SKM-1 treated with dmso at 0.1 percent for 144 hours (cell line): ENCODE measurements around the gene ZC3H12A.

Experiments
- DNase-seq: peaks from one replicate; lab custom pipeline; 2025; ENCODE audit not compliant: unreplicated experiment; lab: John Stamatoyannopoulos, UW

ZC3H12A gene

DNA sequence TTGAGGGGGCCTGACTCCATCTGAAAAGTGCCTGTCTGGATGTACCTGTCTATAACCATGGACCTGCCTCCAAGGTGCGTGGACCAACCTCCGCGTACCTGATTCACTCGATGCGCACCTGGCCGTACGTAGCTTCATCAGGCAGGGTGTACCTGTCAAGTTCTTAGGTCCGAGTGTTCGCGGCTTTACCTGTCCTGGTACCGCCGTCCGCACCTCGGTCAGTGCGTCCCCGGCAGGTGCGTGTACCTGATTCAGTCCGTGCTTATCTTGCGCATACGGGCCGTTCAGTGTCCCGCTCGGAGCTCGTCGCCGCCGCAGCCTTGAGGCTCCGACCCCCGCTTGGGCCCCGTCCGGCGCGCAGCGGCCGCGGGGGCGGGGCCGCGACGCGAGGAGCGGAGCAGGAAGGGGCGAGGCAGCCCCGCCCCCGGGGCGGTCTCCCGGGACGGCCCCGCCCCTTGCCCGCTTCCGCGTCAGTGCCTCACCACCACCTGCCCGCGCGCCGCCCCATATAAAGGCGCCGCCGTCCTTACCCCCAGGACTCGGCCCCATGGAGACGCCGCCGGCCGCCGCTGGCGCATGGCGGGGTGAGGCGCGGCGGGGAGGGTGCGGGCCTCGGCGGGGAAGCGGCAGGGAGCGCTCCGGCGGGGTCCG is at the start of gene ZC3H12A:
TSS of gene ZC3H12A (plus strand) at position 535 of the 651 bp plus-strand sequence. CDS start 917 bp downstream, outside the sequence.
- DNase-seq = peak; percentile 73

GRCh38 chr1:37425221-37425620 is 49.2 kb upstream of the ZC3H12A start:
- no peak for DNase-seq

DNA sequence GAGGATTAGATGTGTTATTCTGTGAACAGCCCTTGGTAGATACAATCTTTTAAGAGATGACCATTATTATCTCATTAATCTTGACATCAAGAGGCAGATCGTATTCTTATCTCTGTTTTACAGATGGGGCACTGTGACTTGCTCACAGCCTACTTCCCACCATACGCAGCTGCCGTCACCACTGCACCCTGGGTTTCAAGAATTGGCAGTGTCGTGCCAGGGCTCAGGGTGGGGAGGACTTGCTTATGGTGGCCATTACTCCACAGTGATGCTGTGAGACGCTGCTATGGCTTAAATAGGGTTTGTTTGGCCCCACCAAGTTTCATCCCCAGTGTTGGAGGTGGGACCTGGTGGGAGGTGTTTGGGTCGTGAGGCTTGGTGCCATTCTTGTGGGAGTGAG is 45.4 kb upstream of the ZC3H12A start:
- no peak for DNase-seq

GRCh38 chr1:37430103-37430985 is 44.0 kb upstream of the ZC3H12A start:
- DNase-seq = no peak

DNA sequence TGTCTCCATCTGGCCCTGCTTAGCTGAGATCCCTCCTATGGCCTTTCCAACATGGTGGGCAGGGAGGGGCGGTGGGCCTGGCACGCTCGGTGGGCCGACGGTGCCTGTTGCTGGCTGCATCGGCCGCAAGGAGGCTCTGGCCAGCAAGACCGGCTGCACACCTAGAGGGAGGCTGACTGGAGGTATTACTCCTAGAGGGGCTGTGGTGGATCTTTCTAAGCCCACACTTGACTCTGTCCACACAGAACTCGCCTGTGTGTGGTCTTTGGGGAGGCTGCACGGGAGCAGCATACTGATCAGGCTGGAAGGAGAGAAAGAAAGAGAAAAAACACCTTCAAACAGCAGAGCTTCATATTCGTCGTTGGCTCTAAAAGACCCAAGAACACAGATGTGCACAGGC is 41.7 kb upstream of the ZC3H12A start:
- no peak for DNase-seq

- DNase-seq = no peak
These were observed 41.2 kb upstream of the ZC3H12A start for GRCh38 chr1:37433171-37433570.

GRCh38 chr1:37434292-37435225 is 39.8 kb upstream of the ZC3H12A start:
- peak; percentile 38 for DNase-seq

DNA sequence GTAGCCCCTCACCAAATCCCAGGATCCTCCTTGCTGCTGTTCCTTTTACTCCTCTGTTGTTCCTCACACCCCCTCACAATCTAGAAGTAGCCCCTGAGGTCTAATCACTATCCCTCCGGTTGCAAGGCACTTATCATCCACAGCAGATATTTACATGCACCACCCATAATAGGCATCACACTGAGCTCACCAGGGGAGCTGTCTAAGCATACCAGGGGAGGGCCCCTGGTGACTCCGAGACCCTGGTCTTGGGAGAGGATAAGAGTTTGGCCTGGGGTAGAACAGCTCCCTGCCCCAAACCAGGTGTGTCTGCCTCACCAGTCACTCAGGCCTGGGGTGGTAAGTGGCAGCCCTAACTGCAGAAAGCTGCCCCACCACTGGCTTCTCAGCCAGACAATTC is 37.3 kb upstream of the ZC3H12A start:
- no peak for DNase-seq

GRCh38 chr1:37438037-37438868 is 36.1 kb upstream of the ZC3H12A start:
- DNase-seq = no peak

GRCh38 chr1:37438869-37439343 is 35.5 kb upstream of the ZC3H12A start:
- DNase-seq = no peak

GRCh38 chr1:37439349-37439995 is 34.9 kb upstream of the ZC3H12A start:
- DNase-seq = no peak

- DNase-seq = no peak
These were observed 32.9 kb upstream of the ZC3H12A start for GRCh38 chr1:37441490-37441889.

DNA sequence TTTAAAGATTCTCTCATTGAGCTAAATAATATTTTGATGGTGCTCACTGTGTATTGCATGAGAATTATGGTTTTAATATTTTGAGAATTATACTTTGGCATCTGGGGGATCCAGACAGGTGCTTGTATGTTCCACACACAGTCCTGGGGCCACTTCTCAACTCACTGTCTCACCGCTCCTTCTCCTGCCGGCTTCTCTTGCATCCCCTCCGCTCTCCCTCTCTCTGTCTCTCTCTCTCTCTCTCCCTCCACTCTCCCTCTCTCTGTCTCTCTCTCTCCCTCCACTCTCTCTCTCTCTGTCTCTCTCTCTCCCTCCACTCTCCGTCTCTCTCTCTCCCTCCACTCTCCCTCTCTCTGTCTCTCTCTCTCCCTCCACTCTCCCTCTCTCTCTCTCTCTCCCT is 32.2 kb upstream of the ZC3H12A start:
- DNase-seq = no peak

- no peak for DNase-seq
These were observed 31.7 kb upstream of the ZC3H12A start for GRCh38 chr1:37442644-37443043.

DNA sequence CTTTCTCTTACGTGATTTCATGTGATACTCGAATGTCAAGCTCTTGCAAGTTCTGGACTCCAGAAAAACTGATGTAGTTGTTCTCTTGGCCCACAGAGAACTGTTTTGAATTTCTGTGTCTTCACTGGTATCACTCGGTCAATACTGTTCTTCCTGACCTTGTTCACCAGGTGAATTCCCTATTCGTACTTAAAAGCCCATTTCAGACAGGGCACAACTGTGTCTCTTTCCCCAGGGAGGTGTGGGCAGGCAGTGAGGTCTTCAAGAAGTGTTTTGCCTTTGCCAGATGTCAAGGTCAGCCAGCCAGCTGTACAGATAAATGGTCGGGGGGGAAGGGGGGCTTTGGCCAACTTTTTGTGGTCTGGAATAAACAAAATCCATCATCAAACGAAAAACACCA is 27.5 kb upstream of the ZC3H12A start:
- DNase-seq = no peak

- no peak for DNase-seq
These were observed 26.2 kb upstream of the ZC3H12A start for GRCh38 chr1:37448185-37448584.

DNA sequence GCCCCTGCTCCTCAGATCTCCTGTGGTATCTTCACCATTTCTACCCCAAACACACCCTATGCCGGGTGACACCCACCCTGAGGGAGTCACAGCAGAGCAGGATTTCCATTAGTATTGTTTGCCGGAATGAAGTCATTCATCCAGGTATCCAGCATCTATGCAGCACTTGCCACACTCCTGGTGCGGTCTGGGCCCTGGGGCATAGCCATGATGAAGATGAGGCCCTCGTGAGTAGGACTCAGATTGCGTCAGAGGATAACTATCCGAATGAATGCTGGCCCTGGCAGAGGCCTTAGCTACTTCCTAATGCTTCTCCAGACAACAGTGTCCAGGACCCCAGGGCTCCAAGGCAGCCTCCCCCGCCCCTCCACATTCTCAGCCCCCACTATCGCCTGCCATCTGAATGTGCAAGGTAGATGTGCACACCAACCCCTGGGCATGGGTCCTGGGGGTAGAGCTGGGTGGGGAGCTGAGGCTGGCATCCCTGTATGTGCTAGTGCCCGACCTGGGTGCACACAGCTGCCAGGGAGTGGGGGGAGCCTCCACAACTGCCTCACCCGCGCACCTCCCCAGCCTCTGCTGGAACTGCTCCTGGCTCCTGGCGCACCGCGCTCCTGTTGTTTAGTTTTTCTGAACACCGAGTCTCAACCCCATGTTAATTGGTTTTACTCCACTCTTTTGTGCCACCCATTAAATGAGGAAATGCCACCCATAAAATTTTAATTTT is 25.5 kb upstream of the ZC3H12A start:
- DNase-seq = no peak

DNA sequence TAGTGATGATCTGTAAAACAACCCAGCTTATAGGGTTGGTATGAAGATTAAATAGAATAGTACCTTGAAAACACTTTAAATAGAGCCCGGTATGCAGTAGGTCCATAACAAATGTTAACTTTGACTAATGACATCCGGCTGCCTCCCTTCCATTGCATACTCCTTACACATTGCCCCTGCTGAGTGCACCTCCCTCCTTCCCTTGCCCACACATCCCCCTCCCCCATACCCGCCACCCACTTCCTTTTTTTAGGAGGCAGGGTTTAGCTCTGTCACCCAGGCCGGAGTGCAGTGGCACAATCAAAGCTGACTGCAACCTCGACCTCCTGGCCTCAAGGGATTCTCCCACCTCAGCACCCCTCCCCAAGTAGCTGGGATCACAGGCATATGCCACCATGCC is 24.4 kb upstream of the ZC3H12A start:
- peak; percentile 77 for DNase-seq

DNA sequence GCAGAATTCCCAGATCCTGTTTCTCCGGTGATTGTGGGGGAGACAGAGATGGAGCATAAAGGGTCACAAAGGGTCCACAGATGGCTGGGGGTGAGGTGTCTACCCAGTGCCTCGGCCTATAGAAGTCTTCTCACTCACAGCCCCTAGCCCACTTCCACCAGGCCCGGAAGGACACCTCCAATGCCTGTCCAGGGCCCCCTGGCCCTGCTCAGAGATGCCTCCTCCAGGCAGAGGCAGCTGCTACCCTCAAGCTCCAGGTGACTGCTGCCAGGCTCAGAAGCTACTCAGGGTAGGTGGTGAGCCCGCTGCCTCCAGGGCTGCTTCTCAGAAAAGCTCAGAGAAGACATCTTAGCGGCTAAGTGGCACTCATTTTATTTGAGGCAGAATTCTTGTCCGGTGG is 22.0 kb upstream of the ZC3H12A start:
- no peak for DNase-seq
